Esophagus muscularis mucosa (tissue), 4 donors: ENCODE results near the gene ACSF3. TPM values are rescaled to one million over a fixed set of nuclear protein-coding genes. Genes with fewer than 3 reads are reported as not detected.

Experiments
- DNase-seq: peaks from one replicate; pipeline ENCODE4 v3.0.0-alpha.2; 2017; ENCODE audit errors: extremely low spot score
- H3K27ac ChIP-seq, 4 donors: fragments of 200-600 bp; sonication (generic); replicated peaks in 1 of 4; 1 replicate in 3 of 4; 2 replicates in 1 of 4; pipeline ENCODE4 v1.5.1; 2016 to 2019; ENCODE audit warnings: mild to moderate bottlenecking in 1 of 4
- H3K27me3 ChIP-seq, 4 donors: fragments of 200-600 bp; sonication (generic); one replicate each; pipeline versions ENCODE4 v1.5.1 to v1.6.0; 2016 to 2019
- H3K36me3 ChIP-seq, 4 donors: fragments of 200-600 bp; sonication (generic); one replicate each; pipeline ENCODE4 v1.5.1; 2016 to 2019
- H3K4me1 ChIP-seq, 4 donors: fragments of 200-600 bp; sonication (generic); one replicate each; pipeline ENCODE4 v1.5.1; 2016 to 2019
- H3K4me3 ChIP-seq, 4 donors: fragments of 200-600 bp; sonication (generic); 1 replicate in 2 of 4; 2 replicates in 2 of 4; pipeline ENCODE4 v1.5.1; 2016 to 2019; ENCODE audit warnings: mild to moderate bottlenecking in 4 of 4, moderate library complexity in 1 of 4
- H3K9me3 ChIP-seq, 4 donors: fragments of 200-600 bp; sonication (generic); 1 replicate in 3 of 4; 2 replicates in 1 of 4; pipeline ENCODE4 v1.5.1; 2016 to 2019
- CTCF ChIP-seq, 3 experiments: fragments of 200-600 bp in 2 of 3; fragments of 450-650 bp in 1 of 3; sonication (generic) in 2 of 3; IDR thresholded peaks; one replicate each; pipeline ENCODE4 v1.5.1; 2017 to 2019; ENCODE audit warnings: antibody characterized with exemption in 3 of 3, mild to moderate bottlenecking in 2 of 3, moderate library complexity in 1 of 3
- EP300 ChIP-seq: sonication (generic); formaldehyde crosslinking; IDR thresholded peaks from one replicate; pipeline ENCODE4 v1.6.1; 2017; ENCODE audit warnings: antibody characterized with exemption
- POLR2A ChIP-seq: fragments of 450-650 bp; IDR thresholded peaks from one replicate; pipeline ENCODE4 v1.6.1; 2017; ENCODE audit warnings: antibody characterized with exemption, moderate library complexity, mild to moderate bottlenecking, low read depth
- POLR2AphosphoS5 ChIP-seq, 2 donors: sonication (generic); formaldehyde crosslinking; IDR thresholded peaks; one replicate each; pipeline ENCODE4 v1.6.1; 2017; ENCODE audit warnings: antibody characterized with exemption in 2 of 2
- WGBS: methylation state at CpG from one replicate; pipeline ENCODE4 v1.1.5; 2018; 5-methylcytosine and 5-hydroxymethylcytosine counted together
- intact Hi-C: fragments of 100-400 bp; cut with DNase I; formaldehyde crosslinking; loops from one replicate; pipeline ENCODE4 v1.15.1; 2023
- total RNA-seq, 4 donors: library from RNA; depleted of rRNA; stranded (reverse); fragments of >200 nt; gene quantifications; one replicate each; pipeline versions ENCODE4 v1.1.0 to v1.2.1, GENCODE V29; 2016

ACSF3 gene
- total RNA-seq, 4 donors from 2014 or later, result 23.5 to 29.8 (median 27.2) TPM

GRCh38 chr16:89046491-89046890 is 47.2 kb upstream of the ACSF3 start:
- H3K27ac ChIP-seq, result no peak overlapping the region
- no peak for DNase-seq

GRCh38 chr16:89047331-89048089 is 46.1 kb upstream of the ACSF3 start:
- Histone ChIP-seq H3K27ac (no peak overlapping the region), H3K4me1 (no peaks in the 10 kb centered on the region), H3K4me3 (no peak overlapping the region), H3K9me3 (no peaks in the 10 kb centered on the region), H3K36me3 (no peaks in the 10 kb centered on the region), H3K27me3 (peaks cover 0 to 100% (median 19%) of the 10 kb centered on the region in 4 donors)
- 85% methylated on average over 13 of the region's 27 CpGs for WGBS
- intact Hi-C loops, result no loop called here
- DNase-seq, result no peak
- TF ChIP-seq CTCF (IDR thresholded peaks at IDR 0.05), result no peak
- no peak for TF ChIP-seq POLR2AphosphoS5 (IDR thresholded peaks at IDR 0.05)
- TF ChIP-seq EP300, result no peak
- TF ChIP-seq POLR2A, result no peak

More at GRCh38 chr16:89046491-89046890, 47.2 kb upstream of the ACSF3 start:
- TF ChIP-seq EP300, result no peak
- TF ChIP-seq POLR2AphosphoS5 (IDR thresholded peaks at IDR 0.05), result no peak
- 71% methylated on average over 1 of the region's 4 CpGs for WGBS
- Histone ChIP-seq H3K4me3 (no peak overlapping the region), H3K4me1 (no peaks in the 10 kb centered on the region), H3K27me3 (peaks cover 0 to 100% (median 18%) of the 10 kb centered on the region in 4 donors), H3K36me3 (no peaks in the 10 kb centered on the region), H3K9me3 (no peaks in the 10 kb centered on the region)
- intact Hi-C loops, result no loop called here

DNA sequence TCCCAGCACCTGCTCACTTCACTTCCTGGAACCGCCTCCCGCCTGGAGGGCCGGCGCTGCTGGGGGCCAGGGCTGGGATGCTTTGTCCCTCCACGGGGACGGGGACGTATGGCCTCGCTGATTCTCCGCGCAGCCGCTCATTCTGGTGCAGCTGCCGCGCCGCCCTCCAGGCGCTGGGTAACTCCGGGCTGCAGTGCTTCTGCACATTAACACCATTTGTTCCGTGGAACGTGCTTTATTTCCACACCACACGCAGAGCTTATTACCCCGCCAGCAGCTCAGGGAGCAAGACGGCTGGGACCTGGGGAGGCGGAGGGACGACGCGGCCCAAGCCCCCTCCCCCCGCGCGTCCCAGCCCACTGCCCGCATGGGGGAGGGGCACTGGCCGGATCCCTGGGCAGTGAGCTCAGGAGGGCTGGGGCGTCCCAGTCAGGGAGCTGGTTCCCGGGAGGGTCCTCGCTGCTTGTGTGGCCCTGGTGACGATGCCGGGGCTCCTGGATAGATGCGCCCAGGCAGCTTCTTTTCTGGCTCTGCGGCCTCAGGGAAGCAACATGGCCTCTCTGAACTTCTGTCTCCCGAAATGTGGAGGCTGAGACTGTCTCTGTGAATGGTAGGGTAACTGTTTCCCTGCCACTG is 45.4 kb upstream of the ACSF3 start:
- 53% methylated on average over 20 of the region's 38 CpGs for WGBS
- DNase-seq, result no peak
- Histone ChIP-seq H3K36me3 (no peaks in the 10 kb centered on the region), H3K9me3 (no peaks in the 10 kb centered on the region), H3K4me1 (no peaks in the 10 kb centered on the region), H3K27ac (no peak overlapping the region), H3K4me3 (no peak overlapping the region), H3K27me3 (peaks cover 0 to 100% (median 19%) of the 10 kb centered on the region in 4 donors)
- no peak for TF ChIP-seq POLR2A
- intact Hi-C loops, result no loop called here

GRCh38 chr16:89048871-89049422 is 44.7 kb upstream of the ACSF3 start:
- Histone ChIP-seq H3K9me3 (no peaks in the 10 kb centered on the region), H3K27ac (no peak overlapping the region), H3K36me3 (no peaks in the 10 kb centered on the region), H3K4me3 (no peak overlapping the region), H3K27me3 (peaks cover 0 to 100% (median 19%) of the 10 kb centered on the region in 4 donors), H3K4me1 (no peaks in the 10 kb centered on the region)
- WGBS, result 89% methylated on average over 18 of the region's 24 CpGs
- TF ChIP-seq POLR2A (no peak), EP300 (no peak), CTCF (IDR thresholded peaks at IDR 0.05) (no peak)
- intact Hi-C loops, result no loop called here
- no peak for DNase-seq

GRCh38 chr16:89049484-89050118 is 44.1 kb upstream of the ACSF3 start:
- no peak overlapping the region for H3K27ac ChIP-seq
- H3K27me3 ChIP-seq, result peaks cover 0 to 100% (median 20%) of the 10 kb centered on the region in 4 donors
- WGBS, result 36% methylated on average over 13 of the region's 22 CpGs
- H3K9me3 ChIP-seq, result no peaks in the 10 kb centered on the region
- no peak overlapping the region for H3K4me3 ChIP-seq
- no peak for DNase-seq
- TF ChIP-seq POLR2A (no peak), EP300 (no peak), CTCF (IDR thresholded peaks at IDR 0.05) (no peak)
- intact Hi-C loops, result no loop called here
- H3K36me3 ChIP-seq, result no peaks in the 10 kb centered on the region
- no peaks in the 10 kb centered on the region for H3K4me1 ChIP-seq
